Natural killer cell (primary cell): ENCODE data around the gene LTF. TPM values are rescaled to one million over a fixed set of nuclear protein-coding genes. Genes with fewer than 3 reads are reported as not detected.

Experiments used
- ATAC-seq, 3 donors: fragments of 150-1000 bp in 2 of 3; fragments of 200-7000 bp in 1 of 3; cut with Tn5 transposase; 1 replicate in 1 of 3; 2 replicates in 2 of 3; pipeline ENCODE4 v1.10.0; 2021; ENCODE audit warnings: mild to moderate bottlenecking in 2 of 3, moderate library complexity in 2 of 3
- DNase-seq, 2 donors: peaks; one replicate each; pipeline versions ENCODE4 v3.0.0 to v3.0.0-alpha.2; 2013 to 2021; ENCODE audit warnings: mixed read lengths in 1 of 2
- H3K27ac ChIP-seq: one replicate; pipeline ENCODE4 v1.5.1; 2013; ENCODE audit warnings: mild to moderate bottlenecking, low read length
- H3K27me3 ChIP-seq: one replicate; pipeline ENCODE4 v1.6.1; 2013; ENCODE audit warnings: low read length; ENCODE audit not compliant: control insufficient read depth, insufficient read depth
- H3K36me3 ChIP-seq: one replicate; pipeline ENCODE4 v1.6.1; 2013; ENCODE audit warnings: low read length; ENCODE audit not compliant: control insufficient read depth, insufficient read depth
- H3K4me1 ChIP-seq: one replicate; pipeline ENCODE4 v1.6.1; 2013; ENCODE audit warnings: low read length; ENCODE audit not compliant: control insufficient read depth, insufficient read depth
- H3K4me3 ChIP-seq: one replicate; pipeline ENCODE4 v1.5.1; 2013; ENCODE audit warnings: low read length
- H3K9me3 ChIP-seq: one replicate; pipeline ENCODE4 v1.6.1; 2013; ENCODE audit warnings: low read length; ENCODE audit not compliant: control insufficient read depth, insufficient read depth
- H3K27ac Mint-ChIP-seq, 2 donors: one replicate each; pipeline ENCODE4 v1.8.0; 2022; ENCODE audit warnings: mild to moderate bottlenecking in 2 of 2, mixed read lengths in 2 of 2, moderate library complexity in 1 of 2
- H3K27me3 Mint-ChIP-seq, 2 donors: one replicate each; pipeline ENCODE4 v1.8.0; 2022; ENCODE audit warnings: low read depth in 2 of 2, mixed read lengths in 2 of 2
- H3K36me3 Mint-ChIP-seq: one replicate; pipeline ENCODE4 v1.8.0; 2022; ENCODE audit warnings: mixed read lengths
- H3K4me1 Mint-ChIP-seq, 2 donors: one replicate each; pipeline ENCODE4 v1.8.0; 2022; ENCODE audit warnings: mixed read lengths in 2 of 2
- H3K4me3 Mint-ChIP-seq: one replicate; pipeline ENCODE4 v1.8.0; 2022; ENCODE audit warnings: mild to moderate bottlenecking, moderate library complexity, mixed read lengths
- H3K9me3 Mint-ChIP-seq, 2 donors: one replicate each; pipeline ENCODE4 v1.8.0; 2022; ENCODE audit warnings: mixed read lengths in 2 of 2
- CTCF ChIP-seq: fragments of 200-600 bp; IDR thresholded peaks from one replicate; pipeline ENCODE4 v1.8.0; 2022; ENCODE audit warnings: antibody characterized with exemption
- WGBS: methylation state at CpG from one replicate; pipeline ENCODE4 v1.1.7; 2013; ENCODE audit warnings: missing lambda C conversion rate; ENCODE audit not compliant: insufficient coverage; 5-methylcytosine and 5-hydroxymethylcytosine counted together
- intact Hi-C: fragments of 100-400 bp; cut with micrococcal nuclease; formaldehyde crosslinking; loops from one replicate; pipeline ENCODE4 v1.14.2; 2022
- total RNA-seq, 4 donors: library from RNA; stranded (reverse); fragments of 120-200 nt in 1 of 4; gene quantifications; one replicate each; pipeline versions ENCODE4 v1.2.3 to v1.2.4, GENCODE V29; 2013 to 2022

The LTF gene
- total RNA-seq, 3 donors from 2014 or later (not counting 1 experiment from before 2014, with no cell fraction given): 1.0 to 1.1 TPM; not detected in 1

GRCh38 chr3:46454209-46454595 lies 10.5 kb downstream of the LTF start:
- no peaks in the 10 kb centered on the region for H3K4me1 Mint-ChIP-seq
- H3K27ac Mint-ChIP-seq: no peak overlapping the region
- H3K27me3 Mint-ChIP-seq: peaks cover 14 to 22% of the 10 kb centered on the region in 2 donors
- no peaks in the 10 kb centered on the region for H3K36me3 Mint-ChIP-seq
- H3K4me1 ChIP-seq: no peaks in the 10 kb centered on the region
- no peak overlapping the region for H3K27ac ChIP-seq
- DNase-seq: no peak
- no peak for ATAC-seq
- no peaks in the 10 kb centered on the region for H3K36me3 ChIP-seq
- no peak for TF ChIP-seq CTCF
- H3K9me3 Mint-ChIP-seq: no peaks in the 10 kb centered on the region
- H3K4me3 Mint-ChIP-seq: no peak overlapping the region
- no peaks in the 10 kb centered on the region for H3K9me3 ChIP-seq
- intact Hi-C loops: no loop called here
- WGBS: 42% methylated on average over 3 of the region's 3 CpGs
- no peaks in the 10 kb centered on the region for H3K27me3 ChIP-seq
- no peak overlapping the region for H3K4me3 ChIP-seq

GRCh38 chr3:46453526-46454208 lies 11.0 kb downstream of the LTF start:
- H3K4me3 ChIP-seq: no peak overlapping the region
- Mint-ChIP-seq H3K4me1 (no peaks in the 10 kb centered on the region), H3K27me3 (peaks cover 13 to 22% of the 10 kb centered on the region in 2 donors), H3K27ac (no peak overlapping the region), H3K9me3 (no peaks in the 10 kb centered on the region), H3K4me3 (no peak overlapping the region), H3K36me3 (no peaks in the 10 kb centered on the region)
- H3K27me3 ChIP-seq: no peaks in the 10 kb centered on the region
- DNase-seq (no peak), ATAC-seq (no peak)
- H3K9me3 ChIP-seq: no peaks in the 10 kb centered on the region
- H3K36me3 ChIP-seq: no peaks in the 10 kb centered on the region
- intact Hi-C loops: no loop called here
- TF ChIP-seq CTCF: no peak
- no peaks in the 10 kb centered on the region for H3K4me1 ChIP-seq
- H3K27ac ChIP-seq: no peak overlapping the region
- WGBS: 82% methylated on average over 5 of the region's 7 CpGs

GRCh38 chr3:46449755-46450552 lies 14.8 kb downstream of the LTF start:
- no peak overlapping the region for H3K4me3 Mint-ChIP-seq
- H3K4me1 Mint-ChIP-seq: no peaks in the 10 kb centered on the region
- H3K4me3 ChIP-seq: no peak overlapping the region
- no peaks in the 10 kb centered on the region for H3K36me3 ChIP-seq
- peaks cover 13 to 22% of the 10 kb centered on the region in 2 donors for H3K27me3 Mint-ChIP-seq
- TF ChIP-seq CTCF: peak; percentile 45
- no peaks in the 10 kb centered on the region for H3K9me3 ChIP-seq
- H3K9me3 Mint-ChIP-seq: no peaks in the 10 kb centered on the region
- no peak overlapping the region for H3K27ac ChIP-seq
- H3K36me3 Mint-ChIP-seq: no peaks in the 10 kb centered on the region
- no peak overlapping the region for H3K27ac Mint-ChIP-seq
- 82% methylated on average over 14 of the region's 14 CpGs for WGBS
- peak in 1 of 2 donors; percentile 26 for DNase-seq
- no peaks in the 10 kb centered on the region for H3K4me1 ChIP-seq
- ATAC-seq: no peak
- intact Hi-C loops: no loop called here
- H3K27me3 ChIP-seq: no peaks in the 10 kb centered on the region
